Activated T-helper 1 cell treated with Interleukin-2 at 50 U/mL for 16 hours (primary cell): ENCODE data around the gene ZG16.
"Not testable (repeated sequence)": the region's sequence is repeated elsewhere in the genome, so short reads cannot be mapped to it uniquely, and the experiment has no call there.

Experiments
- DNase-seq: peaks from one replicate; pipeline ENCODE4 v3.0.0-alpha.2; 2020; ENCODE audit warnings: low read depth

The ZG16 gene

DNA sequence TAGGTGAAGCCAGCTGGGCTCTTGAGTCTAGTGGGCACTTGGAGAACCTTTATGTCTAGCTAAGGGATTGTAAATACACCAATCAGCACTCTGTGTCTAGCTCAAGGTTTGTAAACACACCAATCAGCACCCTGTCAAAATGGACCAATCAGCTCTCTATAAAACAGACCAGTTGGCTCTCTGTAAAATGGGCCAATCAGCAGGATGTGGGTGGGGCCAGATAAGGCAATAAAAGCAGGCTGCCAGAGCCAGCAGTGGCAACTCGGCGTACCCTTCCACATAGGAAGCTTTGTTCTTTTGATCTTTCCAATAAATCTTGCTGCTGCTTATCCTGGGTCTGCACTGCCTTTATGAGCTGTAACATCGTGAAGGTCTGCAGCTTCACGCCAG is 29.3 kb upstream of the ZG16 start:
- DNase-seq: not testable (repeated sequence)

DNA sequence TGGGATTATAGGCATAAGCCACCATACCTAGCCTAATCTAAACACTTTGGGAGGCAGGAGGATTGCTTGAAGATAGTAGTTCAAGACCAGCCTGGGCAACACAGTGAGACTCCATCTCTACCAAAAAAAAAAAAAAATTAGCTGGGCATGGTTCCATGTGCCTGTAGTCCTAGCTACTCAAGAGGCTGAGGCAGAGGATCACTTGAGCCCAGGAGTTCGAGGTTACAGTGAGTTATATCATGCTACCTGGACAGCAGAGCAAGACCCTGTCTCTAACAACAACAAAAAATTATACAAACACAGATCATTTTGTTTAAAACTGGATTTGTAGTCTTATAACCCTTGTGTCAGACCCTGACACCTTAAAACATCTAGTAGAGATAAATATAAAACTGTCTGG is 24.5 kb upstream of the ZG16 start:
- DNase-seq: no peak

DNA sequence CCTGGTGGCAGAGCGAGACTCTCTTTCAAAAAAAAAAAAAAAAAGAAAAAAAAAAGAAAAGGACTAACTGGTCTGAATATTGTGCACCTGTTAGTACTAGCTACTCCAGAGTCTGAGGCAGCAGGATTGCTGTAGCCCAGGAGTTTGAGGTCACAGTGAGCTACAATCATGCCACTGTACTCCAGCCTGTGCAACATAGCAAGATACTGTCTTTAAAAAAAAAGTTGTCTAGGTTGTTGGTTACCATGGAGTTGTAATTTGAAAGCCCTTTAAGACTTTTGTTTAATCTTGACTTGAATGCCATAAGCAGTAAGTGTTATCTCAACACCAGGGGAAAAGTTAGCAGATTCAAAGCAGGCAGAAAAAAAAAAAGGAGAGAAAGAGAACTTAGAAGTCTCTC is 21.4 kb upstream of the ZG16 start:
- DNase-seq: no peak

DNA sequence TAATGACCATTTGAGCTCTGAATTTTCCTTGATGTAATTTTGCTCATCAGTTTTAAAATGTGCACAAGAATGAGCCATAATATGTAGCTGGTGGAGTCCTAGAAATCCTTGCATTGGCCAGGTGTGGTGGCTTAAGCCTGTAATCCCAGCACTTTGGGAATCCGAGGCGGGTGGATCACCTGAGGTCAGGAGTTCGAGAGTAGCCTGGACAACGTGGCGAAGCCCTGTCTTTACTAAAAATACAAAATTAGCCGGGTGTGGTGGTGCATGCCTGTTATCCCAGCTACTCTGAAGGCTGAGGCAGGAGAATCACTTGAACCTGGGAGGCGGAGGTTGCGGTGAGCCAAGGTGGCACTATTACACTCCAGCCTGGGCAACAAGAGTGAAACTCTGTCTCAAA is 21.0 kb upstream of the ZG16 start:
- not testable (repeated sequence) for DNase-seq

GRCh38 chr16:29757950-29758466 is 20.0 kb upstream of the ZG16 start:
- DNase-seq: no peak

DNA sequence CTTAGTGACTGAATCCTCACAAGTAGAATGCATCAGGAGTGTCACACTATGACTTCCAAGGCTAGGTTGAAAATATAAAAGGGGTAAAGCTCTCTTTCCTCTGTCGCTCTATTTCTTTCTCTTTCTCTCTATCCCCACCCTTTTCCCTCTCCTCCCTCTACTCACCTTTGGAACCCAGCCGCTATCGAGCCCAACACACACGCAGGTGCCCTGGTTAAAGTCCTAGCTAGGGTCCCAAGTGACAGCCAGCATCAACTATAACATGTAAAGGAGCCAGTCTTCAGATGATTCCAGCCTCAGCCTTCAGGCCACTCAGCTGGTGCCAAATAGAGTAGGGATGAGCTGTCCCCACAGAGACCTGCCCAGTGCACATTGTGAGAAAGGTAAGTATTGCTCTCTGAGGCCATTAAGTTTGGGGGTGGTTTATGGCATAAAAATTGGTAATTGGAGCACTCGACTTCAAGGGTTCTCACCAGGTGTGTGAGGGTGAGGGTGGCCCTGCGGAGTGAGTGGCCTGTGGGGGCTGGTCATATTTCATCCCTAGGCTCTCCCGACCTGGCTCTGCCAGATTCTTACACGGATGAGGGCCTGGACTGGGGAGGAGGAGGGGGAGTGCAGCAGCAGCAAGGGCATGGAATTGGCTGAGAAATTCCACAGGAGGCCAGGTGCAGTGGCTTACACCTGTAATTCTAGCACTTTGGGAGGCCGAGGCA is 17.3 kb upstream of the ZG16 start:
- DNase-seq: no peak

GRCh38 chr16:29761280-29761651 is 16.8 kb upstream of the ZG16 start:
- not testable (repeated sequence) for DNase-seq

- no peak for DNase-seq
Measured at GRCh38 chr16:29761882-29762281, 16.2 kb upstream of the ZG16 start.

GRCh38 chr16:29763326-29763725 is 14.7 kb upstream of the ZG16 start:
- DNase-seq: no peak

GRCh38 chr16:29765167-29766032 is 12.7 kb upstream of the ZG16 start:
- no peak for DNase-seq

DNA sequence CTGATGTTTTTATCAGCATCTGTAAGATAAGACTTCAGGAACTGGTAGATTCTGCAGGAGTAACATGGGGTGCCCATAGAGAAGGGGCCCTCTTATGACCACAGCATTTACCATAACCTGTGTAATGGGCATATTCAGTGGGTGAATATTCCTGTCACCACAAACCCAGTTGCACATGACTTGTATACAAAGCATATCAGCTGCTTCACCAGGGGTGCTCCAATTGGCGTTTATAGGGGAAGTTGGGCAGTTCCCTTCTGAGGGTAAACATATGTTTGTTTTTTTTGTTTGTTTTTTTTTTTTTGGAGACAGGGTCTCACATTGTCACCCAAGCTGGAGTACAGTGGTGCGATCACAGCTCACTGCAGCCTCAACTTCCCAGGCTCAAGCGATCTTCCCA is 11.5 kb upstream of the ZG16 start:
- no peak for DNase-seq

DNA sequence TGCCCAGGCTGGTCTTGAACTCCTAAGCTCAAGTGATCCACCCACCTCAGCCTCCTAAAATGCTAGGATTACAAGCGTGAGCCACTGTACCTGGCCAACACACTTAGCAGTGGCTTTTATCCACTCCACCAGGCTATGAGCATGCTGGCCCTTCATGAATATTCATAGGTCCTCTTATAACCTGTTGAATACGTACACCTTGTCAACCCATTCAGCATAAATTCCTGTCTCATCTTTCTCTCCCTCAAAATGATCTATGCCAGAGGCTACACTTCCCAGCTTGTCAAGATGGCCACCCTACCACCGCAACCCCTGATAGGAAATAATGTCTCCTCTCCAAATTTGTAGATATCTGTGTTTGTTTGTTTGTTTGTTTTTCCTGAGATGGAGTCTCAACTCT is 11.0 kb upstream of the ZG16 start:
- DNase-seq: no peak

DNA sequence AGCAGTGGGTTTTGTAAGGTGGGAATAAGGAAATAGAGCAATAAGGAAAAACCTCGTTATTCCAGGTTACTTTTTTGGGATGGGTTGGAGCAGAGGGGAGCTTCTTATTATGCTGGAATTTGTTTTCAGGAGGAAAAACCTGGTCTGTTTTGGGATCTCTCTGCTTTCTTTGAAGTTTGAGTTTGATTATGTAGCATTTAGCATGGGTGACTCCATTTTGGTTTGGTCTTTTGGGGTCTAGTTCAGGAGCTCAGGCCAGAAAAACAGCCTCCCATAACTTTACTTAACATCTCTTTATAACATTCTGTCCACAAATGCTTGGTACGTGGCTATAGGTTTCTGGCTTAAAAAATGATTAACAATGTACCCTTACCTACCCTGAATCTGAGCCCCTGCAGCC is 8.5 kb upstream of the ZG16 start:
- DNase-seq: no peak

DNA sequence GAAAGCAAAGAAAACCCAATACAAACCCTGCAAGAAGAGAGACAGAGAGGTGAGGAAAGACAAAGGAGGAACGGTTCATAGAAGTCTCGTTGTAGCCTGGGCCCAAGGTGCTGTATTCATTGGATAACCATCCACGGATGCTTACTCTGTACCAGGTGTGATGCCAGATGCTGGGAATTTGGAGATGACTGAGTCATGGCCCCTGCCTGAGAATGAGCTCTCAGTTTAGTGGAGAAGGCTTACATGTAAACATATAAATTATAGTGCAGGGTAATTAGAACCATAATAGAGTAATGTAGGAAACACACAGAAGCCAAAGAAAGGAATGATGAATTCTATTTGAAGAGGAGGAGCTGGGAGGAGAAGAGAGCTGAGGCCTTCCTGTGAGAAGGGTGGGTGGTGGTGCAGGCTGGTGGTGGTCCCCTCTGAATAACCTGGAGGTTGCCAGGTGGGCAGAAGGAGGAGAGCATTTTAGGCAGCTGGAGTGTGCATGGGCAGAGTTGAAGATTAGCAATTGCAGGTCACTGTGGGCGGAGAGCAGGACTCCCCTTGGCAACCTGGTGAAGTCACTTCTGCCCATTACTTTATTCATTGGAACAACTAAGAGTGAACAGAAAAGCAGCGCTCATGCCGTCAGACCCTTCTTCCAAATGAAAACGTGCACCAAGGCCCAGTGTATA is 7.7 kb upstream of the ZG16 start:
- no peak for DNase-seq

GRCh38 chr16:29772330-29772729 is 5.7 kb upstream of the ZG16 start:
- not testable (repeated sequence) for DNase-seq

- no peak for DNase-seq
Measured at GRCh38 chr16:29774730-29775129, 3.3 kb upstream of the ZG16 start.

GRCh38 chr16:29775742-29776408 is 2.2 kb upstream of the ZG16 start:
- no peak for DNase-seq

DNA sequence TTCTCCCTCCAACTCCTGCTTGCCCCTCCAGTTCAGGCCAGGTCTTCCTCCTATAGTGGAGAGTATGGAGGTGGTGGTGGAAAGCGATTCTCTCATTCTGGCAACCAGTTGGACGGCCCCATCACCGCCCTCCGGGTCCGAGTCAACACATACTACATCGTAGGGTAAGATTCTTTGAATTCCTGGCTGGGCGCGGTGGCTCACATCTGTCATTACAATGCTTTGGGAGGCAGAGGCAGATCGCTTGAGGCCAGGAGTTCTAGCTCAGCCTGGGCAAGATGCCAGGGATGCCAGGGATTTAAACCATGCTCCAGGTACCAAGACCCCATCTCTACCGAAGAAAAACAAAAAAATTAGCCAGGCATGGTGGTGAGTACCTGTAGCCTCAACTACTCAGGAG is 1.4 kb downstream of the ZG16 start:
- DNase-seq: no peak

GRCh38 chr16:29783094-29783953 is 5.3 kb downstream of the ZG16 start:
- DNase-seq: not testable (repeated sequence)

DNA sequence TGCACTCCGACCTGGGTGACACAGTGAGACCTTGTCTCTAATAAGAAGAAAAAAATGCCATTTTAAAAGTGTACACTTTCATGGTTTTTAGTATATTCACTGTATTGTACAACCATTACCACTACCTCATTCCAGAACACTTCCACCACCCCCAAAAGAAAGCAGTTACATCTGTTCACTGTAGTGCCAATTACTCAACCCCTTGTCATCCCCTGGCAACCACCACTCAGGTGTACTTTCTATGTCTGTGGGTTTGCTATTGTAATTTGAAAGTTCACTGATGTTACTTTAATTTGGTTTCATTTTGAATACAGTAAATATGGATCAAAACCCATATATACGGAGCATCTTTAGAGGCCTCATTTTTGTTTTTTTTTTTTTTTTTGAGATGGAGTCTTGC is 6.1 kb downstream of the ZG16 start:
- DNase-seq: no peak

- DNase-seq: peak; percentile 67
Measured at GRCh38 chr16:29784901-29785500, 6.9 kb downstream of the ZG16 start.
